GM21737 (cell line): ENCODE results near the gene CPTP.
A peak's percentile ranks its signal among the peaks of the same experiment; 100 is the strongest.
"Not testable (repeated sequence)": the region's sequence is repeated elsewhere in the genome, so short reads cannot be mapped to it uniquely, and the experiment has no call there.

Source experiments
- ATAC-seq: cut with Tn5 transposase; IDR thresholded peaks from one replicate; pipeline ENCODE4 v1.9.1; 2021; ENCODE audit warnings: mild to moderate bottlenecking, moderate library complexity; ENCODE audit not compliant: unreplicated experiment

The CPTP gene

DNA sequence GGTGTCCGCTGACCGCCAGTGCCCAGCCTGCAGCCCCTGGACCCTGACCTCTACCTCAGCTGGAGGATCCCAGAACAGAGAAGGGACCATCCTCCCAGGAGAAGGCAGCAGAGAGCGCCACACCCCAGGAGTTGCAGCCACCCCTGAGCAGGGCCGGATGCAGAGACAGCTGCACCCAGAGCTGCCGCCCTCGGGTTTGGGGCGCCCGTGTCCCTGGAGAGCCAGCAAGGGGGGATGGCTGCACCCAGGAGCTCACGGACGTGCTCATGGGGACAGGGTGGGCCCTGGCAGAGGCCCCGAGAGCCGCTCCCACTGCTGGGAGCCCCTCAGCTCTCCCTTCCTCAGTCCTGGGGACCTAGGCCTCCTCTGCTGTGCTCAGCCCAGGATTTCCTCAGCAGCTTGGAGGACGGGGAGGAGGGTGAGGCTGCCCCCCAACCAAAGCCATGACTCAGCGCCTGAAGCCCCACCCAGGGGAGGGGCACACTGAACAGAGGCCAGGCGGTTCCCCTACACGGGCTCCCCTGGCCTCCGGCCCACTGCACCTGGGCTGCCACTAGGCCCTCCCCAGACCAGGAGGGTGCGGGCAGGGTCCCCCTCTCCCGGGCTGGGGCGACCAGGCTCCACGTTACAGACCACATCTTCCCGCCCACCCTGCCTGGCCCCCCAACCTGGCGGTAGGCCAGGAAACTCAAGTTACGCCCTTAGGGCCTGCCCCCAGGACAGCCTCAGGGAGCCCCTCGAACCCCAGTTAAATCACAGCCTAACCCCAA, 19.1 kb upstream of the CPTP start:
- no peak for ATAC-seq

- no peak for ATAC-seq
These were observed 18.4 kb upstream of the CPTP start for GRCh38 chr1:1306070-1306660.

DNA sequence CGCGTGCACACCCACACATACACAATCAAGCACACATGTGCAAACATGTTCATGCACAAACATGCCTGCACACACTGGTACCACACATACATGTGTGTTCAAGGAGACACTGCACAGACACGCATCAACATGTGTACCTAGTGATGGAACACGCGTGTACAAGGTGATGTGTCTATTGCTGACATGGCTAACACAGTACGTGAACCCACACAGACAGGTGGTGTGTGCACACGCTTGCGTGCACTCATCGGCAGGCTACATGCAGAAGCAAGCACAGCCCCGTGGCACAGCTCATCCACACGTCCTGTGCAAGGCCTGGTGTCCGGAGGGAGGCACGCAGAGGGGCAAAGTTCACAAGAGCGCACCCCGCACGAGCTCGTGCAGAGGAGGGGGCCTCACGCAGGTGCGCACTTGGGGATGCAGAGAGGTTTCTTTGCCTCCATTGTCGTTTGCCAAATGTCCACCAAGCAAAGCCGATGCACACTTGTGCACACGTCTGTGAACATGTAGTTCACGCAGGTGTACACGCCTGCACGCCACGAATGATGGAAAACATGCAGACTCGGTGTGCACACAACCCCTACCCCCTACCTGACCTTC, 17.8 kb upstream of the CPTP start:
- ATAC-seq = no peak

DNA sequence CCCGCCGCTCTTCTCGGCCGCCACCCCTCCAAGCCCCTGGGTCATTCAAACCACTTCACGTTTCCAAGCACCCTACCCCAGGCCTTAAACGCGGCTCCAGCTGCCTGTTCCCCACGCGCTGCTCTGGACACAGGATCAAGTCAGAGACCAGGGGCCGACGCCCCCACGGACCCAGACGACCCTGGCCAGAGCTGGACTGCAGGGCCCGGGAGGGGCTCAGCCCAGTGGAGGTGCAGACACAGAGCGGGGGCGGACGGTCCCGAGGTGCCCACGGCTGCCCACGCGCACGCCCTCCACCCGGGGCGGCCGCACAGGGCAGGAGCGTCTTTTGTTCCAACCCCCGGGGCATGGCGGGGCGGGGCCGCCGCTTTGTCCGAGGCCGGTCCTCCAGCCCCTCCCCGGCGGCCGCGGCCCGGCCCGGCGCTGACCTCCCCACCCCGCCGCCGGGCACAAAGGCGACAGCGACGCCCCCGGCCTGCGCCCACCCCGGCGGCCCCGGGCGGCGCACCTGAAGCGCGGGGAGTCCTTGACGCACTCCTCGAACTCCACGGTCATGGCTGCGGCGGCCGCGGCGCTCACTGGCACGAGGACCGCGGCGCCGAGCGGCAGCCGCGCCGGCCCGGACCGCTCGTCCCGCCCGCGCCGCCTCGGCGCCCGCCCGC, 17.2 kb upstream of the CPTP start:
- peak; percentile 0 for ATAC-seq

DNA sequence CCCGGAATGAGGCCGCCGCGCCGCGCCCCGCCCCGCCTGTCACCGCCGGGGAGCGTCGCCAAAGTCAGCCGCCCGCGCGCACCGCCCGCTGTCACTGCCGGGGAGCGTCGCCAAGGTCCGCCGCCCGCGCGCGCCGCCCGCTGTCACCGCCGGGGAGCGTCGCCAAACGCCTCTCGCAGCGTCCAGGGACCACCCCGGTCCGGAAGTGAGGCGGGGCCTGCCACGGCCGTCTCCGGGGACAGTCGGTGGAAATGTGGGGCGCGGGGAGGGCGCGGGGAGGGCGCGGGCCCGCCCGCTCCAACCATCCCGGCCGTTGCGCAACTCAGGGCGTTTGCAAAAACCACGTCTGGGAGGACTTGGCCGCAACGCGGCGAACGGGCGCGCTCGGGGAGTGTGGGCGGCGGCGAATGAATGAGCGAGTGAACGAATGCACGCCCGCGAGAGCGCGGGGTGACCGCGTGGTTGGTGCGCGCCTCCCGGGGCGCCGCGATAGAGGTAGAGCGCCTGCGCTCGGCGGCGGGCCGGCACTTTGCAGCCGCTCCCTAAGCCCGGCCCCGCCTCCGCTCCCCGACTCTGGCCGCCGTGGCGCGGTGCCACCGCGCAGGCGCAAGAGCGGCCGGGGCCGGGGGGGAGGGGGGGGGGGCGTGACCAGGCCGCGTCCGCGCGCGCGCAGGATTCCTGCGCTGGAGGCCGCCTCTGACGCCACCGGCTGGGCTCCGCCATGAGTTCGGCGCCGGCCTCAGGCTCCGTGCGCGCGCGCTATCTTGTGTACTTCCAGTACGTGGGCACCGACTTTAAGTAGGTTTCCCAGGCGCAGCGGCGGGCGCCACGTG, 16.5 kb upstream of the CPTP start, which contains the start of the genes ACAP3 and PUSL1:
Gene ACAP3, minus strand, starts transcription at position 8 of the 833 bp plus-strand sequence. CDS start 115 bp downstream, outside the sequence.
Gene PUSL1, plus strand, starts transcription at position 675 of the 833 bp plus-strand sequence. Its CDS starts 47 bp downstream, at position 722.
- ATAC-seq = peak; percentile 50

DNA sequence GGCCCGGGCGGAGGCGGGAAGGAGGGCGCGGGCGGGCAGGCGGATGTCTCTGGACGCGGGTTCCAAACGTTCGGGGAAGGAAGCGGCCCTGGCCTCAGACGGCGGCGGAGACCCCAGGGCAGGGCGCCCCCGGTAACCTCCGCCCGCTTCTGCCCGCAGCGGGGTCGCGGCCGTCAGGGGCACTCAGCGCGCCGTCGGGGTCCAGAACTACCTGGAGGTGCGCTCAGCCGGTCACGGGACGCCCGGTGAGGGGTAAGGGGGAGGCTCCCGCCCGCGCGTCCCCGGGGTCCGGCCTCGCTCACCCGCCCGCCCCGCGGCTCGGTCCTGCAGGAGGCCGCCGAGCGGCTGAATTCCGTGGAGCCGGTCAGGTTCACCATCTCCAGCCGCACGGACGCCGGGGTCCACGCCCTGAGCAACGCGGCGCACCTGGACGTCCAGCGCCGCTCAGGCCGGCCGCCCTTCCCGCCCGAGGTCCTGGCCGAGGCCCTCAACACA, 15.8 kb upstream of the CPTP start:
- ATAC-seq = peak; percentile 2

DNA sequence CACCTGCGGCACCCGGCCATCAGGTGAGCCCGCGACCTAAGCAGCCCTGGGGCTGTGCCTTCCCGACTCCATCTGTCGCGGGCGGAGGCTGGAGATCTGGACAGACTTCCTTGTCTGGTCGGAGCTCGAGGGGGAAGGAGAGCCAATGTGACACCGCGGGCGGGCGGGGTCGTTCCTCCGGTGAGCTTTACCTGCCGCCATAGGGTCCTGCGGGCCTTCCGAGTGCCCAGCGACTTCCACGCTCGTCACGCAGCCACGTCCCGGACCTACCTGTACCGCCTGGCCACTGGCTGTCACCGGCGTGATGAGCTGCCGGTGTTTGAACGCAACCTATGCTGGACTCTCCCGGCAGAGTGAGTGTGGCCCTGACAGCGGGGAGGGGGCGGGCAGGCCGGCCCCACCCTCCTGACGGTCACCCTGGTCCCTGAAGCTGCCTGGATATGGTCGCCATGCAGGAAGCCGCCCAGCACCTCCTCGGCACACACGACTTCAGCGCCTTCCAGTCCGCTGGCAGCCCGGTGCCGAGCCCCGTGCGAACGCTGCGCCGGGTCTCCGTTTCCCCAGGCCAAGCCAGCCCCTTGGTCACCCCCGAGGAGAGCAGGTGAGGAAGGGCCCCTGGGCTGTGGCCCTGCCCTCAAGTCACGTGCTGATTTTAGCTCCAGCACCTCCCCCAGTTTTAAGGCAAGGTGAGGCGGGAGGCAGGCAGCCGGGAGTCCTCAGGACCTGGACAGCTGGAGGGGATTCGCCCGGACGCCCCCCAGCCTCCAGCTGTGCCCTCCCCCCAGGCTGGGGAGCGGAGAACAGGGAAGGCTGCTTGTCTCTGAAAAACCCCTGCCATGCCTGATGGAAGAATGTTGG, 15.1 kb upstream of the CPTP start:
- ATAC-seq = no peak

DNA sequence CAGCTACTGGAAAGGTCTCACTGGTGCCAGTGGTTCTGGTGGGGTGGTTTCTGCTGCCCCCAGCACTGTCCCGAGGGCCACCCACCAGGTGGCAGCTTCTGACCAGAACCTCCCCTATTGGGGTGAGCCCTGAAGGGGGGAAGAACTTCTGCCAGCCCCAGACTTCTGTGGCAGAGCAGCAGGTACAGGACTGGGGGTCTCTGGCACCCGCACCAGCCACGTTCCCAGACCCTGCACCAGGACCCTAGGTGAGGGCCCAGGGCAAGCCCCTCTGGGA, 14.6 kb upstream of the CPTP start:
- no peak for ATAC-seq

DNA sequence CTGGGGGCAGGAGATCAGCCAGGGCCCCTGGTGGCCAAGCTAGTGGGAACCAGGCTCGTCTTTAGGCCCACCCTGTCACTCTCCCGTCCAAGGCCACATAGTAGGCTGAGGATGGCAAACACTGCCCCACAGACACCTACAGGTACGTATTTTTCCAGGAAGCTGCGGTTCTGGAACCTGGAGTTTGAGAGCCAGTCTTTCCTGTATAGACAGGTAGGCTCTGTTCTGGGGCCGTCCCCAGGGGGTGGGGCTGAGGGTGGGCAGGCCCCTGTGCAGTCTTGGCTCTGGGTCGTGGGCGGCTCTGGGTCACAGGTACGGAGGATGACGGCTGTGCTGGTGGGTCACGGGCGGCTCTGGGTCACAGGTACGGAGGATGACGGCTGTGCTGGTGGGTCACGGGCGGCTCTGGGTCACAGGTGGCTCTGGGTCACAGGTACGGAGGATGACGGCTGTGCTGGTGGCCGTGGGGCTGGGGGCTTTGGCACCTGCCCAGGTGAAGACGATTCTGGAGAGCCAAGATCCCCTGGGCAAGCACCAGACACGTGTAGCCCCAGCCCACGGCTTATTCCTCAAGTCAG, 14.0 kb upstream of the CPTP start:
- ATAC-seq = no peak

- ATAC-seq = no peak
These were observed 13.2 kb upstream of the CPTP start for GRCh38 chr1:1311107-1312104.

DNA sequence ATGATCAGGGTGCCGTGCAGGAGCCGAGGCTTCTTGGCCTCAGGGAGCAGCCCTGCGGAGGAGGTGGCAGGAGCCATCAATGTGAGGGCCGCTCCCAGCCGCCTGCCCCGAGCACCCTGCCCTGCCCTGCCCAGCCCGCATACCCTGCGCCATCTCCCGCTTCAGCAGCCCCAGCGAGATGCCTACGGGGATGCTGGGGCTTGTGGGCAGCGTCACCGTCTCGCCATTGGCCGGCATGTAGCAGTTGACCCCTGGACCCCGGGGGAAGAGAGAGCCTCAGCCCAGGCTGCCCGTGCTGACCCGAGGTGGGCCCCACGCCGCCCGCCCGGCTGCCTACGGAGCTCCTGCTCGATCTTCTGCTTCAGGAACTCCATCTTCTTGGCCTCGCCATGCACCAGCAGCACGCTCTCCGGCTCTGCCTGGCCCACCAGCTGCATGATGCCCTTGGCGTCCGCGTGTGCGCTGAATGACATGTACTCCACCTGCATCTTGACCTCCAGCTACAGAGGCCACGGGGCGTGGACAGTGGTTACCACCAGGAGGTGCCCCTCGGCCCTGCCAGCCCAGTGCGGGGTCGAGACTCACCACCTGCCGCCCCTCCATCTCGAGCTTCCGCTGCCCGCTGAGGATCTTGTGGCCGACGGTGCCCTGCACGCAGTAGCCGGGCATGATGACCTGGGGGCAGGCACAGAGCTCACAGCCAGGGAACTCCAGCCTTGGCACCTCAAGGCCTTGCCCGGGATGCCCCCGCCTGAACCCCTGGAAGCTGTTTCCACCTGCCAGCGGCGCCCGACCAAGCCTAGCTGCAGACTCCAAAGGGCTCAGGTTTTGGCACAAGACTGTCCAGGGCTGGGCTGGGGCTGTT, 11.9 kb upstream of the CPTP start:
- ATAC-seq = no peak

GRCh38 chr1:1313500-1314236, 10.9 kb upstream of the CPTP start:
- ATAC-seq = no peak

DNA sequence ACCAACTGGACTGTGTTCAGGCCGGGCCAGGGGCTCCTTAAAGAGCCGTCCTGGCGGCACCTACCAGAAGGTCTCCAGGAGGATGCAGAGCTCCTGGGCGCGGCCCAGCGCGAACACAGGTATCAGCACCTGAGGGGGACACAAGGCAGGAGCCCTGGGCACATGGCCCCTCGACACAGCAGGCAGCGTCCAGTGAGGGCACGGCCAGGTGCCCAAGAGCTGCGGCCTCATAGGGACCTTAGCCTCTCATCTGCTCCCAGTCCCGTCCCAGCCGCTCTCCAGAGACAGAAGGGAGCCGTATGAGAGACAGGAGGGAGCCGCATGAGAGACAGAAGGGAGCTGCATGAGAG, 10.4 kb upstream of the CPTP start:
- no peak for ATAC-seq

DNA sequence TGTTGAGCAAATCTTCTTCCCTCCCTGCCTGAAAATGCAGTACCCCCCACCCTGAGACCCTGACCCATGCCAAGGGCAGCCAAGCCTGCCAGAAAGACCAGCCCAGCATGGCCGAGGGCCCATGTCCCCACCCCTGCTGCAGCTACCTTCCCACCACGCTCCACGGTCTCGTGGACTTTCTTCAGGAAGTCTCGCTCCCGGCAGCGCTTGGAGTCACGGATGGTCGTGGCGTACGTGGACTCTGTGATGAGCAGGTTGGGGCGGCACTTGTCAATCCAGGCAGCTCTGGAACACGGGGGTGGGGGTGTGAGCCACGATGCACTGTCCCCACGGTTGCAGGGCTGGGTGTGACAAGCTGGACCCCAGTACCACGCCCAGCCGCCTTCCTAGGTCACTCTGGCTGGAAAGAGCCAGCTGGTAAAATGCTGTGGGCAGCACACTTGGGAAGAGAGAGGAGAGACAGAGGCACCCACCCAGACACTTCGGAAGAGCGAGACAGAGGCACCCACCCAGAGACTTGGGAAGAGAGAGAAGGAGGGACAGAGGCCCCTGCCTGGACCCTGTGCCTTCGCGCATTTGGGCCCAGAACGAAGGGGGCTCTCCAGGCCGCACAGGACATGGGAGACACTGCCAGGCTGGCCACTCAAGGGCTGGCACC, 9.8 kb upstream of the CPTP start:
- ATAC-seq = no peak

DNA sequence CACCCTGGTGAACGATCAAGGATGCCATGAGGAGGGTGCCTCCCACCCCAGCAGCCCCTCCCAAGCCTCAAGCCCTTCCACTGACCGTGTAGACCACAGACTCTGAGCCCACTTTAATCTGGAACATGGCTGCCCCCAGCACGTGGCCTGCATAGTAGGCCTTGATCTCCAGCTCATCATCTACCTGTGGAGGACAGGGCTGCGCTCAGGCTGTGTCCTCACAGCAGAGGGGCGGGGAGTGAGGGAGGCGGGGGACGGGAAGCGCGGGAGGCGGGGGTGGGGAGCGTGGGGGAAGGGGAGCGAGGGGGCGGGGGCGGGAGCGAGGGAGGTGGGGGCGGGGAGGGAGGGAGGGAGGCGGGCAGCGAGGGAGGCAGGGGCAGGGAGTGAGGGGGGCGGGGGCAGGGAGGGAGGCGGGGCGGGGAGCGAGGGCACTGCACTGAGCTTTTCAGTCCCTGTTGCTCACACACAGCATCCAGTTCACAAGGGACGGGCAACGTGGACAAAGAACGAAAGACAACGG, 9.1 kb upstream of the CPTP start:
- ATAC-seq = no peak

GRCh38 chr1:1316199-1316598, 8.4 kb upstream of the CPTP start:
- not testable (repeated sequence) for ATAC-seq
